ENCODE data around the gene PIGU. TPM values are rescaled to one million over a fixed set of nuclear protein-coding genes. Genes with fewer than 3 reads are reported as not detected.
"Not testable (repeated sequence)": the region's sequence is repeated elsewhere in the genome, so short reads cannot be mapped to it uniquely, and the experiment has no call there.

Gene PIGU
- total RNA-seq, 4 donors from 2014 or later = 12.8 to 14.1 (median 13.7) TPM

DNA sequence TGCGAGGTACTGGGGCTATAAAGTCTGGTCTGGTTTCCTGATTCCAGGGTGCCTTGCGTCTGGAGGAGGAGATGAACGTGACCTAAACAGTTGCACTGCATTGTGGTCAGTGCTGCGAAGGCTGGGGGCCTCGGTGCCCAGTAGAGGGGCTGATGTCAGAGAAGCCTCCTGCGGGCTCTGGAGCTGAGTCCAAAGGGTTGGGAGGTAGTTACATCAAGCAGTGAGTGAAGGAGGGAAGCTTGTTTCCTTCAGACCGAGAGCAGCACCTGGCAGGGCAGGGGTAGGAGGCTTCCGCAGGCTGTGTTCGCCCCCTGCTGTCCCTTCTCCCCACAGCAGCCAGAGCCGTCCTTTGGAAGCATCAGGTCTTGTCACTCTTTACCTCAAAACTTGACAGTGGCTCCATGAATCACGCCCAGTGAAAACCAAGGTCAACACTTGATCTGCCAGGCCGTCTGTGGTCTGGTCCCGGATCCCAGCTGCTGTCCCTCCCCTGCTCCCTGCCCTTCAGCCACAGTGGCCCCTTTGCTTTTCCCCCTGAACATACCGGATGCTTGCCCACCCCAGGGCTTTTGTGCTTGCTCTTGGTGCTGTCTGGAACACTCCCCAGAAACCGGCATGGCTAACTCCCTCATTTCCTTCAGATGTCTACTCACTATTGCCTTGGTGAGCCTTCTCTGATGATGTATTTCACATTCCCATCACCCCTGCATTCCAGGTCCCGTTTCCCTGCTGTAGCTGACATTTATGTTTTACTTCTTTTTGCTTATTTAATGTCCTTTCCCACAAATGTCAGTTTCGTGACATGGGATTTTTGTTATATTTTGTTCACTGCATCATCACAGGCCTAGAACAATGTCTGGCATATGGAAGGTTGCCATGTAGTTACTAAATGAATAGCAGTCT, 153.7 kb downstream of the PIGU start:
- ATAC-seq (peak; percentile 63 to 77), DNase-seq (peak; percentile 56 to 82)
- H3K4me1 ChIP-seq = peaks cover 65 to 82% of the 10 kb centered on the region in 2 donors
- H3K27me3 ChIP-seq = no peaks in the 10 kb centered on the region
- intact Hi-C loops (cut with DNase I; ENCODE audit: low total_unique reads) (loop anchor here (1.0 to 5.0 kb wide), 2 partner anchors 211 to 331 kb away; no protein-coding TSS in a partner anchor), in situ Hi-C loops (cut with MboI; ENCODE audit: low sequenced_read_pairs in 4 of 4) (loop anchor here in 1 of 4 donors (5.0 kb wide), 1 partner anchor 211 kb away; no protein-coding TSS in a partner anchor)
- no peak for TF ChIP-seq POLR2A (IDR thresholded peaks at IDR 0.05)
- TF ChIP-seq, protein P1, sequence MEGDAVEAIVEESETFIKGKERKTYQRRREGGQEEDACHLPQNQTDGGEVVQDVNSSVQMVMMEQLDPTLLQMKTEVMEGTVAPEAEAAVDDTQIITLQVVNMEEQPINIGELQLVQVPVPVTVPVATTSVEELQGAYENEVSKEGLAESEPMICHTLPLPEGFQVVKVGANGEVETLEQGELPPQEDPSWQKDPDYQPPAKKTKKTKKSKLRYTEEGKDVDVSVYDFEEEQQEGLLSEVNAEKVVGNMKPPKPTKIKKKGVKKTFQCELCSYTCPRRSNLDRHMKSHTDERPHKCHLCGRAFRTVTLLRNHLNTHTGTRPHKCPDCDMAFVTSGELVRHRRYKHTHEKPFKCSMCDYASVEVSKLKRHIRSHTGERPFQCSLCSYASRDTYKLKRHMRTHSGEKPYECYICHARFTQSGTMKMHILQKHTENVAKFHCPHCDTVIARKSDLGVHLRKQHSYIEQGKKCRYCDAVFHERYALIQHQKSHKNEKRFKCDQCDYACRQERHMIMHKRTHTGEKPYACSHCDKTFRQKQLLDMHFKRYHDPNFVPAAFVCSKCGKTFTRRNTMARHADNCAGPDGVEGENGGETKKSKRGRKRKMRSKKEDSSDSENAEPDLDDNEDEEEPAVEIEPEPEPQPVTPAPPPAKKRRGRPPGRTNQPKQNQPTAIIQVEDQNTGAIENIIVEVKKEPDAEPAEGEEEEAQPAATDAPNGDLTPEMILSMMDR (IDR thresholded peaks at IDR 0.05 in 4 of 5, conservative IDR thresholded peaks at IDR 0.05 in 1 of 5) = peak; percentile 69 to 81 (median 70)
- H3K9me3 ChIP-seq = no peaks in the 10 kb centered on the region
- peak overlapping the region; percentile 78 to 87 (median 79) for H3K27ac ChIP-seq
- H3K4me3 ChIP-seq = no peak overlapping the region
- H3K36me3 ChIP-seq = peaks cover 0 to 15% of the 10 kb centered on the region in 2 donors

DNA sequence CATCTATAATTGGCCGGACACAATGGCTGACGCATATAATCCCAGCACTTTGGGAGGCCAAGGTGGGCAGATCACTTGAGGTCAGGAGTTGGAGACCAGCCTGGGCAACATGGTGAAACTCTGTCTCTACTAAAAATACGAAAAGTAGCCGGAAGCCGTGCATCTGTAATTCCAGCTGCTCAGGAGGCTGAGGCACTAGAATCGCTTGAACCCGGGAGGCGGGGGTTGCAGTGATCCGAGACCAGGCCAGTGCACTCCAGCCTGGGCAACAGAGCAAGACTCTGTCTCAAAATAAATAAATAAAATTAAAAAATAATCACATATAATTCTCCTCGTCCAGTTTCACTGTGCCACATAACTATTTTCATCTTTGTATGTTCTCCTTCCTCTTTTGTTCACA, 157.1 kb downstream of the PIGU start:
- DNase-seq, H3K27me3 ChIP-seq, H3K27ac ChIP-seq, H3K36me3 ChIP-seq, H3K4me3 ChIP-seq, H3K9me3 ChIP-seq, ATAC-seq: not testable (repeated sequence)
- intact Hi-C loops (cut with DNase I; ENCODE audit: low total_unique reads) (loop anchor here (5.0 kb wide), 2 partner anchors 328 to 528 kb away; partner anchors contain the start of gene RALY), in situ Hi-C loops (cut with MboI; ENCODE audit: low sequenced_read_pairs in 4 of 4) (loop anchor here (5.0 to 10.0 kb wide), 3 partner anchors 205 to 215 kb away; partner anchors contain the start of gene AHCY (in 1 of the 4))
- peaks cover 62 to 67% of the 10 kb centered on the region in 2 donors for H3K4me1 ChIP-seq

DNA sequence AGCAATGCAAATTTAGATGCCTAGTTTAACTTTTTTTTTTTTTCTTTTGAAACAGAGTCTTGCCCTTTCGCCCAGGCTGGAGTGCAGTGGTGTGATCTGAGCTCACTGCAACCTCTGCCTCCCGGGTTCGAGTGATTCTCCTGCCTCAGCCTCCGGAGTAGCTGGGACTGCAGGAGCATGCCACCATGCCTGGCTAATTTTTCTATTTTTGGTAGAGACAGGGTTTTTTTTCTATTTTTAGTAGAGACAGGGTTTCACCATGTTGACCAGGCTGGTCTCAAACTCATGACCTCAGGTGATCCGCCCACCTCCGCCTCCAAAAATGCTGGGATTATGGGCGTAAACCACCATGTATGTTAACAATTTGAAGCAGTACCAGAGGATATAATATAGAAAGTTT, 158.0 kb downstream of the PIGU start:
- ATAC-seq, DNase-seq, H3K36me3 ChIP-seq, H3K9me3 ChIP-seq, H3K4me3 ChIP-seq, H3K27ac ChIP-seq, H3K27me3 ChIP-seq: not testable (repeated sequence)
- intact Hi-C loops (cut with DNase I; ENCODE audit: low total_unique reads) (loop anchor here (5.0 kb wide), 1 partner anchor 527 kb away; the partner anchor contains the start of gene RALY), in situ Hi-C loops (cut with MboI; ENCODE audit: low sequenced_read_pairs in 4 of 4) (loop anchor here in 3 of 4 donors (10.0 kb wide), 2 partner anchors 204 to 214 kb away; partner anchors contain the start of gene AHCY (in 1 of the 3))
- H3K4me1 ChIP-seq = peaks cover 58 to 59% of the 10 kb centered on the region in 2 donors

DNA sequence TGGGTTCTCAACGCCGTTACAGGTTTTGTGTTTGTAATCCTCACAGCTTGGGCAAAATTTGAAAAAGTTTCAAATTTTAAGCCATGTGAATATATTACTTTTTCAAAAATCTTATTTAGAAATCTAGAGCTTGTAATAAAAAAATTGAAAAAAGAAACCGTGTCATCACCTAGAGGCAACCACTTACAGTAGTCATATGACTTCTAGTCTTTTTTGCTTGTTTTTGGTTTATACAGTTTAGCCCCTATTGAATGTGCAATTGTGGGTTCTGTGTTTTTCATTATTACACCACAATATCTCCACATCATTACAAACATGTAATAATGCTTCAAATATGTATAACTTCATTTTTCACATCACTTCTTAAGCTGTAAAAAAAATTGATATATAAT, 159.8 kb downstream of the PIGU start:
- intact Hi-C loops (cut with DNase I; ENCODE audit: low total_unique reads) = loop anchor here (2.0 to 5.0 kb wide), 2 partner anchors 214 to 525 kb away; partner anchors contain the start of genes AHCY and RALY
- no peak for ATAC-seq
- DNase-seq = no peak
- H3K27me3 ChIP-seq = no peaks in the 10 kb centered on the region
- H3K36me3 ChIP-seq = no peaks in the 10 kb centered on the region
- in situ Hi-C loops (cut with MboI; ENCODE audit: low sequenced_read_pairs in 4 of 4) = loop anchor here in 3 of 4 donors (10.0 kb wide), 2 partner anchors 202 to 212 kb away; partner anchors contain the start of gene AHCY (in 1 of the 3)
- H3K4me3 ChIP-seq = peak overlapping the region; percentile 71 to 92 (median 78)
- peak overlapping the region; percentile 88 to 96 (median 94) for H3K27ac ChIP-seq
- no peaks in the 10 kb centered on the region for H3K9me3 ChIP-seq
- peaks cover 41 to 43% of the 10 kb centered on the region in 2 donors for H3K4me1 ChIP-seq
- TF ChIP-seq POLR2A (IDR thresholded peaks at IDR 0.05) = no peak
- TF ChIP-seq, protein P1 (IDR thresholded peaks at IDR 0.05 in 4 of 5, conservative IDR thresholded peaks at IDR 0.05 in 1 of 5) = no peak

DNA sequence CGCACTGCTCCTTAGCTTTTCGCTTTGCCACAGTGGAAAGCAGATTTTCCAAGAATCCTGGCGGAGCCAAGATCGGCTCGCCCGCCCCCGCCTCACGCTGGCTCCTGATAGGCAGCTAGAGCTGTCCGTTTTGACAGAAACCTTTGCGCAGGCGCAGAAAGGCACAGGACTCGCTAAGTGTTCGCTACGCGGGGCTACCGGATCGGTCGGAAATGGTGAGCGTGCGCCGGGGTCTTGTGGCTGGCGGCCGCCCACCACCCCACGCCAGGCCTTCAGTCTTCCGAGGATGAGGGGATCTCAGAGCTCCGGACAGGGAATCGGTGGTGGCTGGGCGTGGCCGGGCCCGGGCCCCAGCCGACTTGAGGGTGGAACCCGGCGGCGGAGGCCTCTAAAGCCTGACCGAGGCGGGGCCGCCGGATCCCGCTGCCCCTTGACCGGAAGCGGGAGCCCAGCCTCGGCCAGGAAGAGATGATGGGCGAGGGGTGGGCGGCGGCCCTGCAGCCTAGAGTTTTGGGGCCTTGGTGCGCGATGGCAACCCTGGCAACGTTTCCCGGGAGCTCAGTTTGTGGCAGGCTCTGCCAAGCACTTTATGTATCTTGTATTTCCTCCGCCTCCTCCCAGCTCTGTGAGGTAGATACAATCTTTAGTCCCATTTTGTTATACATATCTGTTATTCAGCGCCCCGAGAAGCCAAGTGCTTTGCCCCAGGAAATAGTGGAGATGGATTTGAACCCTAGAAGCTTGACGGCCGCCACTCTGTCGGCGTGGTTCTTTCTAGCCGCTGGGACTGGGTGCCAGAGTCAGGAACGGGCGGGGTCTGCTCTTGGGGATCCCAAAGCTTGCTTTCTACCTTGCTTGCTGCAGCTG, 160.4 kb downstream of the PIGU start, which contains the start of gene DYNLRB1:
DYNLRB1 (plus strand) TSS at position 176 of the 867 bp plus-strand sequence; CDS start at position 213, 37 bp downstream.
- peak; percentile 78 to 85 for TF ChIP-seq POLR2A (IDR thresholded peaks at IDR 0.05)
- TF ChIP-seq, protein P1 (IDR thresholded peaks at IDR 0.05 in 4 of 5, conservative IDR thresholded peaks at IDR 0.05 in 1 of 5) = no peak
- intact Hi-C loops (cut with DNase I; ENCODE audit: low total_unique reads) (loop anchor here (2.0 to 5.0 kb wide), 2 partner anchors 214 to 524 kb away; partner anchors contain the start of genes AHCY and RALY), in situ Hi-C loops (cut with MboI; ENCODE audit: low sequenced_read_pairs in 4 of 4) (loop anchor here in 3 of 4 donors (10.0 kb wide), 2 partner anchors 202 to 212 kb away; partner anchors contain the start of gene AHCY (in 1 of the 3))
- DNase-seq = peak; percentile 94 to 96
- peak within 1 kb of the TSS; percentile 71 to 92 (median 78) for H3K4me3 ChIP-seq
- H3K9me3 ChIP-seq = no peaks in the 10 kb centered on the region
- ATAC-seq = peak; percentile 97 to 98
- peak within 1 kb of the TSS; percentile 88 to 96 (median 94) for H3K27ac ChIP-seq
- peaks cover 39 to 41% of the 10 kb centered on the region in 2 donors for H3K4me1 ChIP-seq
- H3K36me3 ChIP-seq = no peaks in the 10 kb centered on the region
- H3K27me3 ChIP-seq = no peaks in the 10 kb centered on the region

All from gastrocnemius medialis (tissue), 4 donors.